Hematopoietic multipotent progenitor cell treated with erythropoietin and hydrocortisone succinate and interleukin-3 and kit ligand, for 4 days (in vitro differentiated cells): ENCODE measurements around the gene CTNND2.

Experiments used
- DNase-seq: peaks from one replicate; pipeline ENCODE4 v3.0.0-alpha.2; 2015

The CTNND2 gene

GRCh38 chr5:11579351-11579750, 324.9 kb downstream of the CTNND2 start:
- DNase-seq, result no peak

GRCh38 chr5:11574787-11575186, 329.5 kb downstream of the CTNND2 start:
- no peak for DNase-seq

GRCh38 chr5:11573140-11573992, 330.9 kb downstream of the CTNND2 start:
- no peak for DNase-seq

- no peak for DNase-seq
Observed at GRCh38 chr5:11564706-11565105, 339.5 kb downstream of the CTNND2 start.

GRCh38 chr5:11563822-11564221, 340.4 kb downstream of the CTNND2 start:
- no peak for DNase-seq

- no peak for DNase-seq
Observed at GRCh38 chr5:11560915-11561697, 343.1 kb downstream of the CTNND2 start.

- no peak for DNase-seq
Observed at GRCh38 chr5:11557063-11557462, 347.2 kb downstream of the CTNND2 start.

- no peak for DNase-seq
Observed at GRCh38 chr5:11555171-11555570, 349.1 kb downstream of the CTNND2 start.

GRCh38 chr5:11547730-11548129, 356.5 kb downstream of the CTNND2 start:
- DNase-seq, result no peak

- no peak for DNase-seq
Observed at GRCh38 chr5:11547140-11547539, 357.1 kb downstream of the CTNND2 start.

- DNase-seq, result no peak
Observed at GRCh38 chr5:11540112-11540511, 364.1 kb downstream of the CTNND2 start.

- no peak for DNase-seq
Observed at GRCh38 chr5:11531811-11532555, 372.3 kb downstream of the CTNND2 start.

GRCh38 chr5:11528720-11529119, 375.5 kb downstream of the CTNND2 start:
- DNase-seq, result no peak

- no peak for DNase-seq
Observed at GRCh38 chr5:11527652-11528349, 376.4 kb downstream of the CTNND2 start.

- peak; percentile 8 for DNase-seq
Observed at GRCh38 chr5:11525020-11525419, 379.2 kb downstream of the CTNND2 start.

GRCh38 chr5:11524188-11524587, 380.1 kb downstream of the CTNND2 start:
- DNase-seq, result no peak

GRCh38 chr5:11522796-11523195, 381.4 kb downstream of the CTNND2 start:
- DNase-seq, result no peak

- no peak for DNase-seq
Observed at GRCh38 chr5:11520241-11520930, 383.9 kb downstream of the CTNND2 start.

- DNase-seq, result no peak
Observed at GRCh38 chr5:11519236-11519635, 385.0 kb downstream of the CTNND2 start.

GRCh38 chr5:11518676-11519075, 385.6 kb downstream of the CTNND2 start:
- DNase-seq, result no peak

GRCh38 chr5:11514705-11515432, 389.4 kb downstream of the CTNND2 start:
- no peak for DNase-seq
